Astrocyte of the cerebellum (primary cell): Measurements from ENCODE around the gene CWF19L1.

ENCODE experiments used
- DNase-seq: peaks from one replicate; pipeline ENCODE4 v3.0.0-alpha.2; 2011; ENCODE audit warnings: low read depth
- H3K4me3 ChIP-seq: 2 replicates; pipeline ENCODE4 v1.5.1; 2011; ENCODE audit warnings: mild to moderate bottlenecking, low read depth, low read length, moderate library complexity
- in situ Hi-C: cut with HindIII; loops from 2 replicates; pipeline ENCODE4 v1.10.0; 2017; ENCODE audit warnings: low sequenced_read_pairs
- TF ChIP-seq, protein P1 (sequence below): IDR thresholded peaks from 2 replicates; pipeline ENCODE4 v1.5.1; 2012; ENCODE audit warnings: low read length, low read depth, moderate library complexity, mild to moderate bottlenecking; ENCODE audit errors: missing control alignments

The CWF19L1 gene

DNA sequence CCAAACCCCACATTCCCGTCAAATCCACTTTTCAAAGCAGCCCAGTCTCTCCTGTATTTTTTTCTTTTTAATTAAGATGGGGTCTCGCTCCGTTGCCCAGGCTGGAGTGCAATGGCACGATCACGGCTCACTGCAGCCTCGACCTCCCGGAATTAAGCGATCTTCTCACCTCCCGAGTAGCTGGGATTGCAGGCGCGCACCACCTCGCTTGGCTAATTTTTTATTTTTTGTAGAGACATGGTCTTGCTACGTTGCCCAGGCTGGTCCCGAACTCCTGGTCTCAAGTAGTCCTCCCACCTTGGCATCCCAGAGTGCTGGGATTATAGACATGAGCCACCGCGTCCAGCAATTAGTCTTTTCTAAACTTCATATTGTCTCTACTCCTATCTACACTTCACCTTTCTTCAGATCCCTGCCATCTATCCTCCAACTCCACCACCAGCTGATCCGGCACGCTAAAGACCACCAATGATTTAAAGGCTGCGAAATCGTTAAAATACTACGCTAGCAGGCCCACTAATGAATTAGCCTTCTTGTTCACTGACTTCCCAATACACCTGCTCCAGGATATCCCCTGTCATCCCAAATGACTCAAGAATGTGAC lies 37.5 kb downstream of the CWF19L1 start:
- TF ChIP-seq, protein P1, sequence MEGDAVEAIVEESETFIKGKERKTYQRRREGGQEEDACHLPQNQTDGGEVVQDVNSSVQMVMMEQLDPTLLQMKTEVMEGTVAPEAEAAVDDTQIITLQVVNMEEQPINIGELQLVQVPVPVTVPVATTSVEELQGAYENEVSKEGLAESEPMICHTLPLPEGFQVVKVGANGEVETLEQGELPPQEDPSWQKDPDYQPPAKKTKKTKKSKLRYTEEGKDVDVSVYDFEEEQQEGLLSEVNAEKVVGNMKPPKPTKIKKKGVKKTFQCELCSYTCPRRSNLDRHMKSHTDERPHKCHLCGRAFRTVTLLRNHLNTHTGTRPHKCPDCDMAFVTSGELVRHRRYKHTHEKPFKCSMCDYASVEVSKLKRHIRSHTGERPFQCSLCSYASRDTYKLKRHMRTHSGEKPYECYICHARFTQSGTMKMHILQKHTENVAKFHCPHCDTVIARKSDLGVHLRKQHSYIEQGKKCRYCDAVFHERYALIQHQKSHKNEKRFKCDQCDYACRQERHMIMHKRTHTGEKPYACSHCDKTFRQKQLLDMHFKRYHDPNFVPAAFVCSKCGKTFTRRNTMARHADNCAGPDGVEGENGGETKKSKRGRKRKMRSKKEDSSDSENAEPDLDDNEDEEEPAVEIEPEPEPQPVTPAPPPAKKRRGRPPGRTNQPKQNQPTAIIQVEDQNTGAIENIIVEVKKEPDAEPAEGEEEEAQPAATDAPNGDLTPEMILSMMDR: no peak
- no peak for DNase-seq
- peak overlapping the region; percentile 62 for H3K4me3 ChIP-seq
- in situ Hi-C loops: no loop called here

DNA sequence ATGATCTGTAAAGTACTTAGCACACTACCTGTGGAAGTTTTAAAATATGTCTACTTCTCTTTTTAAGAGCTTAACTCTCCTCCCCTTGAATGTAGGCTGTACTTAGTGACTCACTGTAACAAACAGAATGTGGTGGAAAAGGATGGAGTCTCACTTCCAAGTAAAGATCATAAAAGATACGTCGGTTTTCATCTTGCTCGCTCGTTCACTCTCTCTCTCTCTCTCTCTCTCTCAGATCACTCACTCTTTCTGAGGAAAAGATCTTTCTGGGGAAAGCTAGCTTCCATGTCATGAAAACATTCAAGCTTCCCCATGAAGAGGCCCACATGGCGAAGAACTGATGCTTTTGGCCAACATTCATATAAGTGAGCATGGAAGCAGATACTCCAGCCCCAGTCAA lies 43.6 kb downstream of the CWF19L1 start:
- in situ Hi-C loops: no loop called here
- no peak for DNase-seq
- H3K4me3 ChIP-seq: no peak overlapping the region
- TF ChIP-seq, protein P1: no peak

DNA sequence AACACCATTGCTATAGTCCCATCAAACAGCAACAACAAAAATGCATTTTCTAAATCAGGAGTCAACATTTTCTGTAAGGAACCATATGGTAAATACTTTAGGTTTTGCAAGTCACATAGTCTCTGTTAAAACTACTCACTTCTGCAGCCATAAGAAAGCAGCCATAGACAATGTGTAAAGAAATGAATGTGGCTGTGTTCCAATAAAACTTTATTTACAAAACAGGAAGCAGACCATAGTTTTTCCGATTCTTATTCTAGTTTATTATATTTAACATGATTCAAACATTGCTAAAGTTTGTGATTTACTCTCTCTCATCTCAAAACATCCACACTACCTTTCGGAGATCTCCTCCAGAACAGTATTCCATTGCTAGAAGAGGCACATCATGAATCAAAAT lies 44.9 kb downstream of the CWF19L1 start:
- in situ Hi-C loops: no loop called here
- TF ChIP-seq, protein P1: no peak
- DNase-seq: no peak
- H3K4me3 ChIP-seq: no peak overlapping the region

DNA sequence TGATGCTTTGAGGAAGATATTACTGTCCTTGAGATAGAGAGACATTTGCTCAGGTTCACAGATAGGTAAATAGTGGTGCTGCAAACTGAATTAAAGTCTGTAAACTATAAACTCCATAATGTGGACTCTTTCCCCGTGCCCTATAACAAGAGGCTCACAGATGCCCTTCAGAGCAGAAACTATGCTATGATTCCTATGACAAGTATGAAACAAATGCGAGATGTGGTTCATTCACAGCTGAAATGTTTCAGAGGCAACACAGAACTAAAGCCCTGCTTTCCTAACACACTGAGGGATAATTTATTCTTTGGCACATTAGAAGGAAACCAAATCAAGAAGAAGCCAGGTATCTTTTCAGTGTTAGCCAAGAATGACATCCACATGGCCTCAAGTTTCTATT lies 51.4 kb downstream of the CWF19L1 start:
- in situ Hi-C loops: no loop called here
- H3K4me3 ChIP-seq: no peak overlapping the region
- DNase-seq: no peak
- TF ChIP-seq, protein P1: no peak

DNA sequence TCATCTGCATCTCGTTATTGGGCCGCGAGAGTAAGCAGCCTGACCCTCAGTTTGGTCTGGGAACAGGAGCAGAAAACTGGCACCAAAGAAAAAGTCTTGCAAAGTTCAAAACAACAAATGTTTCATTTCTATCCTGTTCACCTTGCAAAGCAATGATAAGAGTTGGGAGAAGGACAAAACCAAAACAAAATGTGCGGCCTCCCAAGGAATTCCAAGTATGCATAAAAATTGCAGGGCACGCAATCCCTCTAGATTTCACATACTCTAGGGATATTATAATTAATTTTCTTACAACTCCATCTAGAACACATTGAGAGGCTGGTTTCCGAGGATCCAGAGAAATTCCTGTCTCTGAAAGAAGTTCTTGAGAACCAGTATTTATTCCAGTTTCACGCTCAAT lies 58.1 kb downstream of the CWF19L1 start:
- TF ChIP-seq, protein P1: no peak
- no peak overlapping the region for H3K4me3 ChIP-seq
- in situ Hi-C loops: no loop called here
- peak; percentile 70 for DNase-seq

DNA sequence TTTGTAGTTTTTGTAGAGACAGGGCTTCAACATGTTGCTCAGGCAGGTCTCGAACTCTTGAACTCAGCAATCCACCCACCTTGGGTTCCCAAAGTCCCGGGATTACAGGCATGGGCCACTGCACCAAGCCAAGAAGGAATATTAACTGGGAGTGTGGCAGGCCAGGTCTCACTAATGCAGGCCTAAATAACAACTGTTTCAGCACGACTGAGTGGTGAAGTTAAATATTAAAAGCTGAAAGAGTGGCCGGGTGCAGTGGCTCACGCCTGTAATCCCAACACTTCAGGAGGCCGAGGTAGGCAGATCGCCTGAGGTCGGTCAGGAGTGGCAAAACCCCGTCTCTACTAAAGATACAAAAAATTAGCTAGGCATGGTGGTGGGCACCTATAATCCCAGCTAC lies 59.2 kb downstream of the CWF19L1 start:
- DNase-seq: no peak
- H3K4me3 ChIP-seq: no peak overlapping the region
- TF ChIP-seq, protein P1: no peak
- in situ Hi-C loops: no loop called here
